Esophagus (tissue), 2 donors: Measurements from ENCODE around the gene MAF. TPM values are rescaled to one million over a fixed set of nuclear protein-coding genes. Genes with fewer than 3 reads are reported as not detected.

Experiments
- H3K27ac ChIP-seq, 2 donors: one replicate each; pipeline ENCODE4 v1.5.1; 2013; ENCODE audit warnings: low read depth in 2 of 2, mild to moderate bottlenecking in 2 of 2, inconsistent platforms in 1 of 2, low read length in 1 of 2, moderate library complexity in 1 of 2
- H3K27me3 ChIP-seq, 2 donors: one replicate each; pipeline ENCODE4 v1.6.1; 2013; ENCODE audit warnings: low read length in 2 of 2, control low read depth in 1 of 2, mild to moderate bottlenecking in 1 of 2; ENCODE audit not compliant: insufficient read depth in 2 of 2, control insufficient read depth in 1 of 2
- H3K36me3 ChIP-seq, 2 donors: one replicate each; pipeline ENCODE4 v1.6.1; 2013; ENCODE audit warnings: low read length in 1 of 2; ENCODE audit not compliant: control insufficient read depth in 2 of 2, insufficient read depth in 2 of 2
- H3K4me1 ChIP-seq, 2 donors: one replicate each; pipeline ENCODE4 v1.6.1; 2013; ENCODE audit warnings: low read length in 1 of 2; ENCODE audit not compliant: control insufficient read depth in 2 of 2, insufficient read depth in 2 of 2
- H3K4me3 ChIP-seq, 2 donors: one replicate each; pipeline ENCODE4 v1.5.1; 2013; ENCODE audit warnings: low read length in 2 of 2, mild to moderate bottlenecking in 2 of 2, low read depth in 1 of 2, moderate library complexity in 1 of 2
- H3K9me3 ChIP-seq, 2 donors: one replicate each; pipeline ENCODE4 v1.6.1; 2013; ENCODE audit warnings: mild to moderate bottlenecking in 2 of 2, low read depth in 1 of 2, low read length in 1 of 2, moderate library complexity in 1 of 2; ENCODE audit not compliant: control insufficient read depth in 2 of 2, insufficient read depth in 1 of 2
- WGBS, 2 donors: extraction: QIAGEN DNeasy Blood & Tissue Kit; methylation state at CpG; one replicate each; pipeline ENCODE4 v1.1.7; 2013; 5-methylcytosine and 5-hydroxymethylcytosine counted together
- polyA plus RNA-seq, 2 donors: library from polyadenylated mRNA; stranded (reverse); fragments of 200-250 nt; gene quantifications; one replicate each; pipeline ENCODE4 v1.2.3, GENCODE V29; 2013
- donor health status: healthy with polysubstance abuse.
- donor health status: Bipolar disorder and iron deficiency.

MAF gene
- polyA plus RNA-seq, 2 donors: 11.0 to 12.2 TPM

- Histone ChIP-seq H3K27ac (no peak overlapping the region), H3K27me3 (no peaks in the 10 kb centered on the region), H3K4me1 (no peaks in the 10 kb centered on the region), H3K9me3 (no peaks in the 10 kb centered on the region), H3K36me3 (no peaks in the 10 kb centered on the region), H3K4me3 (no peak overlapping the region)
- 82 to 94% methylated on average over 5 of the region's 5 CpGs for WGBS, 2 donors
Measured at GRCh38 chr16:79561729-79562128, 38.8 kb downstream of the MAF start.

DNA sequence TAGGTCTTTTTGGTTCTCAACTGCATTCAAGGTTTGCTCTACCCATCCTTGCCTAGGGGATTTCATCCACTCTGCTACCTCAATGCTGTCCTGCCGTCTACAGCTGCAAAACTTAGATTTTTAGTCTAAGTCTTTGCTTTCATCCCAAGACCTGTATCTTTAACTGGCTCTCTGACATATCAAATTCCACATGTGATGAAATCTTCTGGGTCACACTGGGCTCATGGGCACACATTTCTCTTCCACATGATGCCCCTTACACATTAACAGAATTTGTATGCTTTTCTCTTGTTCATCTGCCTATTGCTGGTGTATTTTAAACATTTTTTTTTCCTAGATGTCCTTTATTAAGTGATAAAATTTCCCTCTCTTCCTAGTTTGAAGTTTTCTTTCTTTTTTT is 39.6 kb downstream of the MAF start:
- Histone ChIP-seq H3K27ac (no peak overlapping the region), H3K4me1 (no peaks in the 10 kb centered on the region), H3K36me3 (no peaks in the 10 kb centered on the region), H3K27me3 (no peaks in the 10 kb centered on the region), H3K4me3 (no peak overlapping the region), H3K9me3 (no peaks in the 10 kb centered on the region)
- 74 to 92% methylated on average over 1 of the region's 1 CpG for WGBS, 2 donors

DNA sequence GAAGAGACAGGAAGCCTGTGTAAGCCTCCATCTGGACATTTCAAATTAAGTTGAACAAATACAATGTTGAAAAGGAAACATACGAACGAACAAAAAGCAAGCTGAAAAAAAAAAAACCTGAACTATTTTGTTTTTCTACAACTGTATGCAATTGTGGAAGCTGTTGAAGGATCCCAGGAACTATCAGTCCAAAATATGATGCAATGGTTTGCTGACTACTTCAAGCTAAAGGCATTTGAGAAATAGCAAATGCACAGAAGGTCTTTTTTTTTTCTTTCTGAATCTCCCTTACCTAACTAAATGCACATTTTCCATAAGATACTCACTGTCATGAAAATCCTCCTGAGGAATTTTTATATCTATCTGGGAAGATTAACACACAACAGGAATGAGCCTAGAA is 40.2 kb downstream of the MAF start:
- Histone ChIP-seq H3K27me3 (no peaks in the 10 kb centered on the region), H3K27ac (no peak overlapping the region), H3K9me3 (no peaks in the 10 kb centered on the region), H3K4me3 (no peak overlapping the region), H3K36me3 (no peaks in the 10 kb centered on the region), H3K4me1 (no peaks in the 10 kb centered on the region)
- 75 to 78% methylated on average over 2 of the region's 2 CpGs for WGBS, 2 donors

DNA sequence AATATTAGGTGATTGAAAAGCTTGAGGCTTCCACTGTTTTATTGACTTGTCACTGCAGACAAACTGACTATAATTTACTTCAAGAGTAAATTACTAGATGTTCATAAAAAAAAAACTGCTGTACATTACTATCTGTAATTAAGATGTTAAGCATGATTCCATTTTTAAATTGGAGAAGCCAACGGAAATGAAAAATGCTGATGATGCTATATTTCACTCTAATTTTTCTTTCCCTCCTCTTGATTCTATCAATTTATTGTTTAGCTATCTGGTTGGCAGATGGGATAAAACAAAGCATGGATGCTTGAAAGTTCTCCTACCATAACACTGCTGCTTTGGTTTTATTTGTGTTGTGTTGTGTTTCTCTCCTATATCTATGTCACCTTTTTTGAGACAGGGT is 41.0 kb downstream of the MAF start:
- Histone ChIP-seq H3K36me3 (no peaks in the 10 kb centered on the region), H3K9me3 (no peaks in the 10 kb centered on the region), H3K4me1 (no peaks in the 10 kb centered on the region), H3K4me3 (no peak overlapping the region), H3K27me3 (no peaks in the 10 kb centered on the region), H3K27ac (no peak overlapping the region)
- 44 to 47% methylated on average over 1 of the region's 1 CpG for whole genome bisulfite sequencing, 2 donors

DNA sequence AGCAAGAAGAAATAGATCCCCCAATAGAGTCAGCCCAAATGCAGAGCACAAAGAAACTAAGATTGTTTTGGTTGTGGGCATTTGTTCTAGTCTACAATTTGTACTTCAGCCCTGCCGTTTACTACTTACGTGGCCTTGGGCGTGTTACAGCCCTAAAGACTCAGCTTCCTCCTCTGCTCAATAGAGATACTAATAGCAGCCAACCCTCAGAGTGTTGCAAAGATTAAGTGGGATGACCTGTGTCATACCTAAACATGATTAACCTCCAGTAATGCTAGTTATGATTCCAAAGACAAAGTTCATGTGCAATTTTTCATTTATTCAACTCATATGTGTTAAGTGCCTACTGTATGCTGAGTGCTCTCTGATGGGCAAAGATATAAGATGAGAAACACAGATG is 43.1 kb downstream of the MAF start:
- Histone ChIP-seq H3K9me3 (no peaks in the 10 kb centered on the region), H3K36me3 (no peaks in the 10 kb centered on the region), H3K27ac (no peak overlapping the region), H3K4me1 (no peaks in the 10 kb centered on the region), H3K27me3 (no peaks in the 10 kb centered on the region), H3K4me3 (no peak overlapping the region)
- 40 to 54% methylated on average over 3 of the region's 3 CpGs for WGBS, 2 donors

- no peaks in the 10 kb centered on the region for H3K36me3 ChIP-seq
Measured at GRCh38 chr16:79554912-79555311, 45.6 kb downstream of the MAF start.

GRCh38 chr16:79550373-79550772 is 50.2 kb downstream of the MAF start:
- Histone ChIP-seq H3K27ac (no peak overlapping the region), H3K36me3 (no peaks in the 10 kb centered on the region), H3K27me3 (no peaks in the 10 kb centered on the region), H3K4me1 (peaks cover 0 to 3% of the 10 kb centered on the region in 2 donors), H3K4me3 (no peak overlapping the region), H3K9me3 (no peaks in the 10 kb centered on the region)
- WGBS, 2 donors: 96 to 100% methylated on average over 2 of the region's 2 CpGs

More at GRCh38 chr16:79554912-79555311, 45.6 kb downstream of the MAF start:
- no peak overlapping the region for H3K27ac ChIP-seq
- no peaks in the 10 kb centered on the region for H3K9me3 ChIP-seq
- H3K4me1 ChIP-seq: no peaks in the 10 kb centered on the region
- no peak overlapping the region for H3K4me3 ChIP-seq
- no peaks in the 10 kb centered on the region for H3K27me3 ChIP-seq

GRCh38 chr16:79547085-79547484 is 53.5 kb downstream of the MAF start:
- Histone ChIP-seq H3K9me3 (no peaks in the 10 kb centered on the region), H3K4me3 (no peak overlapping the region)
- 87 to 88% methylated on average over 6 of the region's 6 CpGs for WGBS, 2 donors

More at GRCh38 chr16:79547085-79547484, 53.5 kb downstream of the MAF start:
- Histone ChIP-seq H3K36me3 (no peaks in the 10 kb centered on the region), H3K4me1 (peaks cover 0 to 3% of the 10 kb centered on the region in 2 donors), H3K27ac (no peak overlapping the region), H3K27me3 (no peaks in the 10 kb centered on the region)
